GM19328 (cell line): Measurements from ENCODE around the gene LDLRAD4.

Experiments
- ATAC-seq: cut with Tn5 transposase; IDR thresholded peaks from one replicate; pipeline ENCODE4 v1.9.1; 2021; ENCODE audit warnings: mild to moderate bottlenecking, moderate library complexity; ENCODE audit not compliant: unreplicated experiment

The LDLRAD4 gene

GRCh38 chr18:13302457-13303225 is 84.1 kb downstream of the LDLRAD4 start:
- ATAC-seq: no peak

GRCh38 chr18:13303756-13304364 is 85.3 kb downstream of the LDLRAD4 start:
- ATAC-seq: no peak

- ATAC-seq: no peak
Measured at GRCh38 chr18:13305301-13305700, 86.7 kb downstream of the LDLRAD4 start.

- no peak for ATAC-seq
Measured at GRCh38 chr18:13306583-13306982, 88.0 kb downstream of the LDLRAD4 start.

- no peak for ATAC-seq
Measured at GRCh38 chr18:13308369-13308768, 89.8 kb downstream of the LDLRAD4 start.

GRCh38 chr18:13309031-13309747 is 90.6 kb downstream of the LDLRAD4 start:
- ATAC-seq: no peak

GRCh38 chr18:13309748-13310670 is 91.4 kb downstream of the LDLRAD4 start:
- ATAC-seq: no peak

GRCh38 chr18:13311193-13311592 is 92.6 kb downstream of the LDLRAD4 start:
- ATAC-seq: no peak

GRCh38 chr18:13312515-13312914 is 94.0 kb downstream of the LDLRAD4 start:
- no peak for ATAC-seq

GRCh38 chr18:13313006-13313686 is 94.6 kb downstream of the LDLRAD4 start:
- no peak for ATAC-seq

- ATAC-seq: no peak
Measured at GRCh38 chr18:13315000-13315399, 96.4 kb downstream of the LDLRAD4 start.

GRCh38 chr18:13316063-13316462 is 97.5 kb downstream of the LDLRAD4 start:
- no peak for ATAC-seq

GRCh38 chr18:13317801-13318200 is 99.2 kb downstream of the LDLRAD4 start:
- no peak for ATAC-seq

GRCh38 chr18:13318731-13319501 is 100.4 kb downstream of the LDLRAD4 start:
- ATAC-seq: no peak

- no peak for ATAC-seq
Measured at GRCh38 chr18:13319629-13320028, 101.1 kb downstream of the LDLRAD4 start.

- ATAC-seq: no peak
Measured at GRCh38 chr18:13320096-13320495, 101.5 kb downstream of the LDLRAD4 start.

GRCh38 chr18:13320891-13321425 is 102.4 kb downstream of the LDLRAD4 start:
- ATAC-seq: no peak

GRCh38 chr18:13321923-13322322 is 103.4 kb downstream of the LDLRAD4 start:
- no peak for ATAC-seq

GRCh38 chr18:13323186-13323585 is 104.6 kb downstream of the LDLRAD4 start:
- no peak for ATAC-seq
